ENCODE results near the gene TASOR. TPM values are rescaled to one million over a fixed set of nuclear protein-coding genes. Genes with fewer than 3 reads are reported as not detected.
A peak's percentile ranks its signal among the peaks of the same experiment; 100 is the strongest.

TASOR gene
- total RNA-seq, 2 experiments from 2014 or later = 37.6 to 40.7 TPM

DNA sequence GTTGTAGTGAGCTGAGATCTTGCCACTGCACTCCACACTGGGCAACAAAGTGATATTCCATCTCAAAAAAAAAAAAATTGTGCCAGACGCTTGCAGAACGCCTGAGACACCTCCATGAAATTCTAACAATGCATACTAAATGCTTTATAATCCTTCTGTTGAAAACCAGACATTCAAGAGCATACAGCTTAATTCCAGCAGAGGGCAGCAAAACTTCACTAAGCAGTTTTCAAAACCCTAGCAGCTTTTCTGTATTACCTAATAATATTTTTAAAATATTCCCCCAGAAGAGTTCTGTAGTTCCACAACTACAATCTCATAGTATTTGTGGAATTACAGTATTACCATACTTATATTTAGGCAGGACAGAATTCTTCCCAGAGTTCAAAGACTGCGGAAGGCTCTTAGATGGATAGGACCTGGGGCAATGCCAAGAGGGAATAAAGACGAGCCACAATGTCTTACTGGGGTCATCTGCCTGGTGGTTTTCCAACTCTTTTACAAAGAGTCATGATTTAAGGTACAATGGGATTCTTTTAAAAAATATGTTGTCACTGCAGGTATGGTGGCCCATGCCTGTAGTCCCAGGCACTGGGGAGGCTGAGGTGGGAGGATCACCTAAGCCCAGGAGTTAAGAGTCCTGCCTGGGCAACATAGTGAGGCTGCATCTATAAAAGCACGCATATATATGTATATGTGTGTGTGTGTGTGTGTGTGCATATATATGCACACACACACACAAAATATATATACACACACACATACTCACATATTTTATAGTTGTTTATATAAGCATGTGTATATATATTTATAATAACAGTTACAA, 19.6 kb upstream of the TASOR start:
- Mint-ChIP-seq H3K4me1 (ENCODE audit: low read depth) (peaks cover 29% of the 10 kb centered on the region), H3K27me3 (no peaks in the 10 kb centered on the region), H3K9me3 (no peaks in the 10 kb centered on the region), H3K4me3 (no peak overlapping the region), H3K36me3 (ENCODE audit: low read depth) (no peaks in the 10 kb centered on the region), H3K27ac (no peak overlapping the region)
- ChIA-PET CTCF (interaction anchor here (1.0 to 5.8 kb wide), 14 partner anchors 11 to 293 kb away, joined by 3 to 56 read pairs (median 4); partner anchors contain the start of genes ARHGEF3 and TASOR), POLR2A (interaction anchor here (0.6 to 4.3 kb wide), 10 partner anchors 9 to 286 kb away, joined by 3 to 84 read pairs (median 4); partner anchors contain the start of genes ARHGEF3 and TASOR)
- Histone ChIP-seq H3K27ac (ENCODE audit: low read depth in 1 of 2, low read length in 2 of 2) (no peak overlapping the region), H3K27me3 (ENCODE audit: control insufficient read depth in 1 of 2, insufficient read depth in 2 of 2, low read length in 2 of 2) (no peaks in the 10 kb centered on the region), H3K4me3 (ENCODE audit: low read length) (no peak overlapping the region), H3K4me1 (ENCODE audit: insufficient read depth, low read length) (peaks cover 12% of the 10 kb centered on the region), H3K9me3 (ENCODE audit: control insufficient read depth in 1 of 2, insufficient read depth in 1 of 2, low read length in 2 of 2) (no peaks in the 10 kb centered on the region), H3K36me3 (ENCODE audit: insufficient read depth, low read length) (no peaks in the 10 kb centered on the region)
- TF ChIP-seq, protein P1, sequence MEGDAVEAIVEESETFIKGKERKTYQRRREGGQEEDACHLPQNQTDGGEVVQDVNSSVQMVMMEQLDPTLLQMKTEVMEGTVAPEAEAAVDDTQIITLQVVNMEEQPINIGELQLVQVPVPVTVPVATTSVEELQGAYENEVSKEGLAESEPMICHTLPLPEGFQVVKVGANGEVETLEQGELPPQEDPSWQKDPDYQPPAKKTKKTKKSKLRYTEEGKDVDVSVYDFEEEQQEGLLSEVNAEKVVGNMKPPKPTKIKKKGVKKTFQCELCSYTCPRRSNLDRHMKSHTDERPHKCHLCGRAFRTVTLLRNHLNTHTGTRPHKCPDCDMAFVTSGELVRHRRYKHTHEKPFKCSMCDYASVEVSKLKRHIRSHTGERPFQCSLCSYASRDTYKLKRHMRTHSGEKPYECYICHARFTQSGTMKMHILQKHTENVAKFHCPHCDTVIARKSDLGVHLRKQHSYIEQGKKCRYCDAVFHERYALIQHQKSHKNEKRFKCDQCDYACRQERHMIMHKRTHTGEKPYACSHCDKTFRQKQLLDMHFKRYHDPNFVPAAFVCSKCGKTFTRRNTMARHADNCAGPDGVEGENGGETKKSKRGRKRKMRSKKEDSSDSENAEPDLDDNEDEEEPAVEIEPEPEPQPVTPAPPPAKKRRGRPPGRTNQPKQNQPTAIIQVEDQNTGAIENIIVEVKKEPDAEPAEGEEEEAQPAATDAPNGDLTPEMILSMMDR (IDR thresholded peaks at IDR 0.05) = peak; percentile 84
- intact Hi-C loops (cut with DNase I, micrococcal nuclease) = loop anchor here (1.0 to 5.0 kb wide), 7 partner anchors 50 to 287 kb away; no protein-coding TSS in a partner anchor
- DNase-seq = peak in 11 of 14 experiments; percentile 14 to 86 (median 40)
- ATAC-seq (ENCODE audit: poor library complexity) = peak; percentile 77

DNA sequence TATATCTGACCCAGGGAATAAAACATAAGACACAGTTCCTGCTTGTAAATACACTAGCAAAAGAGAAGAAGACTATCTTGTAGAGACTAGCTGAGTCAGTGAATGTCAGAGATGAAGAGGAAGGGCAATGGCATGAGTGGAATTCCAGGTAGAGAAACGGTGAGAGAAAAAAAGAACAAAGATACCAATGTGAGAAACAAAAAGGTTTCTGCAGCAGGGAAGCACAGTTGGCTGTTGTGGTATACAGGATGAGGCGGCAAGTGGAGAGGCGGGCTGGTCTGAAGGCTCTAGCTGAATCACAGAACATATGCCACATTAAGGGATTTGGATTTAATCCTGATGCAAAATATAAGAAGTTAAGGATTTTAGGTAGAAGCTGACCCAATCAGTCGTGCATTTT, 17.1 kb upstream of the TASOR start:
- H3K27ac Mint-ChIP-seq = no peak overlapping the region
- ATAC-seq (ENCODE audit: poor library complexity) = no peak
- TF ChIP-seq, protein P1 (IDR thresholded peaks at IDR 0.05) = no peak
- H3K4me3 Mint-ChIP-seq = no peak overlapping the region
- CTCF ChIA-PET = interaction anchor here (4.0 to 5.8 kb wide), 2 partner anchors 100 to 289 kb away, joined by 50 to 56 read pairs; partner anchors contain the start of gene ARHGEF3
- no peaks in the 10 kb centered on the region for H3K9me3 Mint-ChIP-seq
- H3K27me3 ChIP-seq (ENCODE audit: control insufficient read depth in 1 of 2, insufficient read depth in 2 of 2, low read length in 2 of 2) = no peaks in the 10 kb centered on the region
- no peaks in the 10 kb centered on the region for H3K27me3 Mint-ChIP-seq
- peaks cover 38% of the 10 kb centered on the region for H3K4me1 Mint-ChIP-seq (ENCODE audit: low read depth)
- no peaks in the 10 kb centered on the region for H3K36me3 ChIP-seq (ENCODE audit: insufficient read depth, low read length)
- no peak for DNase-seq
- no peaks in the 10 kb centered on the region for H3K36me3 Mint-ChIP-seq (ENCODE audit: low read depth)
- no peaks in the 10 kb centered on the region for H3K9me3 ChIP-seq (ENCODE audit: control insufficient read depth in 1 of 2, insufficient read depth in 1 of 2, low read length in 2 of 2)
- POLR2A ChIA-PET = no interaction called here
- no peak overlapping the region for H3K27ac ChIP-seq (ENCODE audit: low read depth in 1 of 2, low read length in 2 of 2)
- H3K4me1 ChIP-seq (ENCODE audit: insufficient read depth, low read length) = peaks cover 20% of the 10 kb centered on the region
- H3K4me3 ChIP-seq (ENCODE audit: low read length) = no peak overlapping the region
- intact Hi-C loops (cut with DNase I, micrococcal nuclease) = loop anchor here (5.0 kb wide), 3 partner anchors 52 to 217 kb away; no protein-coding TSS in a partner anchor

DNA sequence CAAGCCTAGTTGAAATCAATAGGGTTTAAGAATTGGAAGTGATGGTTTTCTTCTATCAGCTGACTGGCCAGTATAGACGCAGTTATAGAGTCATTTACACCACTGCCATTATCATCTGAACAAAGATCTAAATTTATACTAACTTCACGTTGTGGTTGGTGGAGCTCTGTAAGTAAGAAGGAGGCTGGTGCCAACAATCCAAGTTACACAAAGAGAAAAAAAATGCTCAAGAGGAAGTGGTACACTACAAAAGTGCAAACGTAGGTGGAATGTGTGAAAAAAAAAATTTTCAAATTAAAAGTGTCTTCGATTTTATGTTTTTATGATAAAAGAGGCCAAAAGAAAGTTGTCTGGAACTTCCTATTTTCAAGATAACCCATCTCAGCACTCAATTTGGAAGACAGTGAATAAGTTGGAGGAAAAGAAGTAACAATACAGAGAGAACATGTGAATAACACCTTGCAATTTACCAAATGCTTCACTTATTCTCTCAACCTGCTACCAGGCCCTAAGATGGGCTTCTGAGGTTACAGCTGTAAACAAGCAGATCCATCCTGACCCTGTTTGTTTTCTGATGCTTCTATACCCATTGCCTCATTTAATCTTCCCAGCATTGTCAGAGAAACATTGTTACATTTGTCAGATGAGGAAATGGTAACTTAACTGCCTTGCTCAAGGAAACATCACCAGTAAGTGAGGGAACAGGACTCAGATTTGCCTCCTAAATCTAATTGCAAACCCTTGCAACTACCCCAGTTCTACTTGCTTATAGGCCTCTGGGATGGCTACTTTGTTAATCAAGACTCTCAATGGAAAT, 12.0 kb upstream of the TASOR start:
- Histone ChIP-seq H3K4me3 (ENCODE audit: low read length) (no peak overlapping the region), H3K9me3 (ENCODE audit: control insufficient read depth in 1 of 2, insufficient read depth in 1 of 2, low read length in 2 of 2) (no peaks in the 10 kb centered on the region), H3K4me1 (ENCODE audit: insufficient read depth, low read length) (peaks cover 30% of the 10 kb centered on the region), H3K27ac (ENCODE audit: low read depth in 1 of 2, low read length in 2 of 2) (peak overlapping the region in 1 of 2 donors; percentile 45), H3K36me3 (ENCODE audit: insufficient read depth, low read length) (no peaks in the 10 kb centered on the region), H3K27me3 (ENCODE audit: control insufficient read depth in 1 of 2, insufficient read depth in 2 of 2, low read length in 2 of 2) (no peaks in the 10 kb centered on the region)
- DNase-seq (peak in 4 of 14 experiments; percentile 13 to 81 (median 45)), ATAC-seq (ENCODE audit: poor library complexity) (peak; percentile 83)
- ChIA-PET POLR2A (interaction anchor here (0.6 to 6.7 kb wide), 17 partner anchors 11 to 1739 kb away, joined by 3 to 102 read pairs (median 4); partner anchors contain the start of genes ARHGEF3, CCDC66 and TASOR), CTCF (interaction anchor here (1.5 kb wide), 1 partner anchor 294 kb away, joined by 3 read pairs; no protein-coding TSS in a partner anchor)
- peak overlapping the region; percentile 1 for H3K4me3 Mint-ChIP-seq
- no peaks in the 10 kb centered on the region for H3K36me3 Mint-ChIP-seq (ENCODE audit: low read depth)
- H3K27ac Mint-ChIP-seq = peak overlapping the region; percentile 76
- TF ChIP-seq, protein P1 (IDR thresholded peaks at IDR 0.05) = no peak
- peaks cover 47% of the 10 kb centered on the region for H3K4me1 Mint-ChIP-seq (ENCODE audit: low read depth)
- no peaks in the 10 kb centered on the region for H3K9me3 Mint-ChIP-seq
- intact Hi-C loops (cut with DNase I, micrococcal nuclease) = loop anchor here in 1 of 2 experiments (2.0 kb wide), 1 partner anchor 534 kb away; no protein-coding TSS in a partner anchor
- H3K27me3 Mint-ChIP-seq = no peaks in the 10 kb centered on the region

Data from CD4-positive, alpha-beta T cell (primary cell).